K562 (cell line): ENCODE measurements around the gene ATL2. TPM values are rescaled to one million over a fixed set of nuclear protein-coding genes. Genes with fewer than 3 reads are reported as not detected.

Experiments used
- ATAC-seq: fragments of 200-7000 bp; cut with Tn5 transposase; 3 replicates; pipeline ENCODE4 v1.9.1; 2020; ENCODE audit warnings: moderate library complexity
- BruUV-seq: library from RNA; stranded (reverse); fragments of 400-500 nt; replicated peaks from 2 replicates; lab custom pipeline; 2021; lab: Mats Ljungman, UMichigan
- CTCF ChIA-PET: fragments of 300-600 bp; formaldehyde crosslinking; extraction: SDS; loops from one replicate; lab custom pipeline; 2021; ENCODE audit warnings: low intra/inter-chr PET ratio; lab: Yijun Ruan, JAX
- POLR2A ChIA-PET: fragments of 300-600, 350-650 bp; sonication (Branson Sonifier 250); formaldehyde crosslinking; extraction: SDS; loops from one replicate; lab custom pipeline; 2021; ENCODE audit warnings: antibody characterized with exemption, inconsistent platforms; lab: Yijun Ruan, JAX
- DNase-seq, 4 experiments: peaks; one replicate each; pipeline versions ENCODE4 v3.0.0 to v3.0.0-alpha.2; 2011 to 2018; ENCODE audit warnings: low spot score in 3 of 4, mixed read lengths in 3 of 4; ENCODE audit errors: extremely low read depth in 1 of 4
- FAIRE-seq: peaks from 2 replicates; lab custom pipeline; 2011; peaks lifted over from hg19 to GRCh38; lab: Jason Lieb, UNC
- H2AFZ ChIP-seq: 2 replicates; pipeline ENCODE4 v1.6.0; 2011; ENCODE audit warnings: low read depth, low read length, control low read depth, inconsistent platforms
- H3K27ac ChIP-seq: fragments of 200-600 bp; 3 replicates; pipeline ENCODE4 v1.8.0; 2011; ENCODE audit warnings: low read depth, mild to moderate bottlenecking, control low read depth, inconsistent platforms, low read length, moderate library complexity, mixed read lengths; ENCODE audit errors: extremely low read depth
- H3K27me3 ChIP-seq, 2 experiments: fragments of 300-600 bp in 1 of 2; 2 replicates in 1 of 2; 3 replicates in 1 of 2; pipeline versions ENCODE4 v1.6.0 to v1.8.0; 2011; ENCODE audit warnings: inconsistent platforms in 2 of 2, low read length in 2 of 2, mild to moderate bottlenecking in 1 of 2, mixed read lengths in 1 of 2, moderate library complexity in 1 of 2; ENCODE audit not compliant: control insufficient read depth in 2 of 2, insufficient read depth in 2 of 2
- H3K36me3 ChIP-seq: fragments of 300-600 bp; 3 replicates; pipeline ENCODE4 v1.8.0; 2011; ENCODE audit warnings: mild to moderate bottlenecking, low read length, inconsistent platforms; ENCODE audit not compliant: control insufficient read depth, insufficient read depth
- H3K4me1 ChIP-seq, 2 experiments: fragments of 200-600 bp in 1 of 2; replicated peaks in 1 of 2; 2 replicates in 1 of 2; 3 replicates in 1 of 2; pipeline versions ENCODE4 v1.5.1 to v1.8.0; 2011; ENCODE audit warnings: inconsistent platforms in 2 of 2, low read length in 2 of 2, mild to moderate bottlenecking in 1 of 2, mixed read lengths in 1 of 2, moderate library complexity in 1 of 2; ENCODE audit not compliant: control insufficient read depth in 2 of 2, insufficient read depth in 2 of 2
- H3K4me2 ChIP-seq: 2 replicates; pipeline ENCODE4 v1.6.1; 2011; ENCODE audit warnings: low read length, control low read depth, inconsistent platforms, mixed read lengths; ENCODE audit not compliant: insufficient read depth
- H3K4me3 ChIP-seq: fragments of 200-600 bp; sonication (generic), shearing (Covaris generic); 2 replicates; pipeline ENCODE4 v1.5.1; 2016; ENCODE audit warnings: control low read depth, inconsistent platforms
- H3K79me2 ChIP-seq: fragments of 200-600 bp; 3 replicates; pipeline ENCODE4 v1.8.0; 2011; ENCODE audit warnings: low read length, inconsistent platforms; ENCODE audit not compliant: control insufficient read depth, insufficient read depth
- H3K9ac ChIP-seq, 2 experiments: 2 replicates each; pipeline versions ENCODE4 v1.6.0 to v1.6.1; 2011; ENCODE audit warnings: low read depth in 2 of 2, low read length in 2 of 2, control low read depth in 1 of 2, inconsistent platforms in 1 of 2, mild to moderate bottlenecking in 1 of 2, mixed read lengths in 1 of 2; ENCODE audit not compliant: insufficient read depth in 1 of 2
- H3K9me1 ChIP-seq: one replicate; pipeline ENCODE4 v1.6.0; 2011; ENCODE audit warnings: inconsistent platforms, mild to moderate bottlenecking, low read length, moderate library complexity; ENCODE audit not compliant: control insufficient read depth, insufficient read depth
- H3K9me3 ChIP-seq: replicated peaks from 2 replicates; pipeline ENCODE4 v1.5.1; 2011; ENCODE audit warnings: low read depth, low read length, inconsistent platforms; ENCODE audit not compliant: control insufficient read depth, insufficient read depth
- H4K20me1 ChIP-seq: replicated peaks from 2 replicates; pipeline ENCODE4 v1.6.1; 2011; ENCODE audit warnings: low read length, inconsistent platforms, mixed read lengths; ENCODE audit not compliant: control insufficient read depth, insufficient read depth
- FOXJ3 ChIP-seq: sonication (generic); formaldehyde crosslinking; IDR thresholded peaks from 2 replicates; pipeline ENCODE4 v1.4.0; 2020; ENCODE audit warnings: mild to moderate bottlenecking, missing genetic modification reagents
- NFIC ChIP-seq: fragments of 450-650 bp; IDR thresholded peaks from 2 replicates; pipeline ENCODE4 v1.6.1; 2017; ENCODE audit warnings: mild to moderate bottlenecking, inconsistent platforms
- SIN3A ChIP-seq, 2 experiments: fragments of 150-350 bp in 1 of 2; IDR thresholded peaks; 2 replicates each; pipeline ENCODE4 v1.6.1; 2011 to 2016; ENCODE audit warnings: borderline replicate concordance in 2 of 2, low read depth in 2 of 2, low read length in 2 of 2, mild to moderate bottlenecking in 2 of 2, moderate library complexity in 2 of 2; ENCODE audit not compliant: control insufficient read depth in 1 of 2
- U2AF2 ChIP-seq: fragments of 200-400 bp; formaldehyde crosslinking; optimal IDR thresholded peaks from 2 replicates; pipeline ENCODE3; 2017; ENCODE audit warnings: low read depth, mild to moderate bottlenecking, low read length
- ZNF507 ChIP-seq: conservative IDR thresholded peaks from 2 replicates; pipeline ENCODE4 v1.6.1; 2017; ENCODE audit warnings: missing genetic modification characterization, missing compliant biosample characterization
- WGBS: fragments of 100-300 bp; shearing (Covaris generic); methylation state at CpG from one replicate; pipeline ENCODE4 v1.1.6; 2016; ENCODE audit warnings: low coverage, mixed read lengths; ENCODE audit not compliant: insufficient coverage; ENCODE audit errors: missing lambda C conversion rate; 5-methylcytosine and 5-hydroxymethylcytosine counted together
- in situ Hi-C: fragments of 300-500 bp; cut with MboI; formaldehyde crosslinking; loops from 4 replicates; pipeline ENCODE4 v1.15.0; 2018; ENCODE audit warnings: inconsistent platforms, mixed read lengths
- intact Hi-C: fragments of 100-400 bp; cut with micrococcal nuclease; formaldehyde crosslinking; loops from 2 replicates; pipeline ENCODE4 v1.14.2; 2022
- polyA plus RNA-seq, 8 experiments: library from polyadenylated mRNA; depleted of rRNA in 4 of 8; stranded (reverse) in 5 of 8; unstranded in 3 of 8; fragments of >200 nt; fragmentation: Nextera tagmentation in 2 of 8; fragmentation: Illumina TruSeq in 1 of 8; extraction: Ambion mirVana in 2 of 8; extraction: Trizol in 1 of 8; gene quantifications; 2 replicates each; pipeline versions ENCODE4 v1.2.1 to v1.2.3, GENCODE V29; 2011 to 2014; ENCODE audit warnings: inconsistent platforms in 1 of 8, missing spikeins in 1 of 8
- total RNA-seq, 7 experiments: library from RNA; depleted of rRNA in 6 of 7; stranded (reverse); fragments of >200 nt in 6 of 7; fragmentation: Illumina TruSeq in 2 of 7; extraction: Trizol in 2 of 7; gene quantifications; 2 replicates each; pipeline versions ENCODE4 v1.2.1 to v1.2.3, GENCODE V29; 2011 to 2021; ENCODE audit warnings: low replicate concordance in 1 of 7

ATL2 gene
- total and polyA plus RNA-seq, 9 of the 15 experiments (the other 6 are each of a cell fraction or from before 2014, with no cell fraction given), result 12.0 to 80.8 (median 70.2) TPM

- H2AFZ ChIP-seq, result no peak overlapping the region
- no peak overlapping the region for H3K27ac ChIP-seq
- H3K9me1 ChIP-seq, result no peaks in the 10 kb centered on the region
- H3K4me2 ChIP-seq, result no peak overlapping the region
- H3K9me3 ChIP-seq, result peaks cover 8% of the 10 kb centered on the region; the same call in 1 of the 2 replicates
- H4K20me1 ChIP-seq, result no peaks in the 10 kb centered on the region
- in situ Hi-C loops (no loop called here), intact Hi-C loops (no loop called here)
- no peak for DNase-seq
- 0 out of 5 replicates have a peak, but pooled peaks cover 0 to 4% of the 10 kb centered on the region in 2 experiments for H3K27me3 ChIP-seq
- no peak overlapping the region for H3K9ac ChIP-seq
- peaks cover 0 to 1% of the 10 kb centered on the region in 2 experiments; a peak in 1 of 5 replicates for H3K4me1 ChIP-seq
- no TSS peak for BruUV-seq
- no peaks in the 10 kb centered on the region for H3K36me3 ChIP-seq
- H3K4me3 ChIP-seq, result no peak overlapping the region
- ChIA-PET CTCF (no interaction called here), POLR2A (no interaction called here)
- H3K79me2 ChIP-seq, result no peaks in the 10 kb centered on the region
- no peak for TF ChIP-seq FOXJ3
- no peak for TF ChIP-seq NFIC
- TF ChIP-seq SIN3A (IDR thresholded peaks at IDR 0.05; ENCODE audit: borderline replicate concordance in 2 of 2, control insufficient read depth in 1 of 2, low read depth in 2 of 2, low read length in 2 of 2), result no peak
- ATAC-seq, result no peak
- no peak for FAIRE-seq
- WGBS, result 13% methylated on average over 3 of the region's 4 CpGs
Observed at GRCh38 chr2:38415728-38416291, 38.7 kb upstream of the ATL2 start.

GRCh38 chr2:38415023-38415422, 38.0 kb upstream of the ATL2 start:
- WGBS, result 5% methylated on average over 3 of the region's 3 CpGs
- no peaks in the 10 kb centered on the region for H3K36me3 ChIP-seq
- H3K27me3 ChIP-seq, result 0 out of 5 replicates have a peak, but pooled peaks cover 0 to 4% of the 10 kb centered on the region in 2 experiments
- no peak overlapping the region for H3K4me3 ChIP-seq
- no TSS peak for BruUV-seq
- 0 out of 2 replicates have a peak overlapping the region, but pooled peaks have one; percentile 14 for H2AFZ ChIP-seq
- ChIA-PET CTCF (no interaction called here), POLR2A (no interaction called here)
- intact Hi-C loops (no loop called here), in situ Hi-C loops (no loop called here)
- ATAC-seq (no peak; the same call in 2 of the 3 replicates), FAIRE-seq (no peak), DNase-seq (no peak)
- no peaks in the 10 kb centered on the region for H3K79me2 ChIP-seq
- TF ChIP-seq ZNF507 (no peak), U2AF2 (no peak)
- H3K4me2 ChIP-seq, result no peak overlapping the region
- no peaks in the 10 kb centered on the region for H4K20me1 ChIP-seq
- H3K4me1 ChIP-seq, result no peaks in the 10 kb centered on the region
- H3K27ac ChIP-seq, result no peak overlapping the region
- H3K9me1 ChIP-seq, result no peaks in the 10 kb centered on the region
- no peak overlapping the region for H3K9ac ChIP-seq
- H3K9me3 ChIP-seq, result peaks cover 8% of the 10 kb centered on the region; the same call in 1 of the 2 replicates
